NCI-H2227 (cell line): ENCODE data around the gene STUB1.
A peak's percentile ranks its signal among the peaks of the same experiment; 100 is the strongest.

Experiments
- DNase-seq: peaks from one replicate; lab custom pipeline; 2025; ENCODE audit not compliant: unreplicated experiment; lab: John Stamatoyannopoulos, UW

STUB1 gene

DNA sequence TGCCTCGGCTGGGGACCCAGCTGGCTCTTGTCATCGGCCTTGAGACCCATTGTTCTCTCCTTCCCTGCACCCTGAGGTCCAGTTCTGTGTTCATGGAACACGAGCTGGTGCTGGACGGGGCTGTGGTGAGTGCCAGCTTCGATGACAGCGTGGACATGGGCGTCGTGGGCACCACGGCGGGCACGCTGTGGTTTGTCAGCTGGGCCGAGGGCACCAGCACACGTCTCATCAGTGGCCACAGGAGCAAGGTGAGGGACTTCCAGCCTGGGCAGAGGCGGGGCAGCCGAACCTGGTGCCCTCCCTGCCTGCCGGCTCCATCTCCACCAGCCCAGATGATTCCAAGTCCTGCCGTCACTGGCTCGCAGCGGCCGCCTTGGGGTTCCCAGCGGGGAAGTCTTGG is 17.6 kb upstream of the STUB1 start:
- no peak for DNase-seq

DNA sequence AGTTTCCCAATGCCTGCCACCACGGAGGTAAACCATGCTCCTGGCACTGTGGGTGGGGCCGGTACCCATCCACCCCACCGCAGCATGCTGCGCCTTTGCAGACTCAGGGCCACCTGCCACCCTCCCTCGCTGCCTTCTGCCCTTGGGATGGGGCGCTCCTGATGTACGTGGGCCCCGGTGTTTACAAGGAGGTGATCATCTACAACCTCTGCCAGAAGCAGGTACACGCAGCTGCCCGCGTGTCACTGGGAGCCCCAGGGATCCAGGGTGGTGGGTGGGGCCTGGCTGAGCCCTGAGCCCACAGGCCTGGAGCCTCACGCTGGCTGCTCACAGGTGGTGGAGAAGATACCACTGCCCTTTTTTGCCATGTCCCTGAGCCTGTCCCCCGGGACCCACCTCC is 13.6 kb upstream of the STUB1 start:
- no peak for DNase-seq

DNA sequence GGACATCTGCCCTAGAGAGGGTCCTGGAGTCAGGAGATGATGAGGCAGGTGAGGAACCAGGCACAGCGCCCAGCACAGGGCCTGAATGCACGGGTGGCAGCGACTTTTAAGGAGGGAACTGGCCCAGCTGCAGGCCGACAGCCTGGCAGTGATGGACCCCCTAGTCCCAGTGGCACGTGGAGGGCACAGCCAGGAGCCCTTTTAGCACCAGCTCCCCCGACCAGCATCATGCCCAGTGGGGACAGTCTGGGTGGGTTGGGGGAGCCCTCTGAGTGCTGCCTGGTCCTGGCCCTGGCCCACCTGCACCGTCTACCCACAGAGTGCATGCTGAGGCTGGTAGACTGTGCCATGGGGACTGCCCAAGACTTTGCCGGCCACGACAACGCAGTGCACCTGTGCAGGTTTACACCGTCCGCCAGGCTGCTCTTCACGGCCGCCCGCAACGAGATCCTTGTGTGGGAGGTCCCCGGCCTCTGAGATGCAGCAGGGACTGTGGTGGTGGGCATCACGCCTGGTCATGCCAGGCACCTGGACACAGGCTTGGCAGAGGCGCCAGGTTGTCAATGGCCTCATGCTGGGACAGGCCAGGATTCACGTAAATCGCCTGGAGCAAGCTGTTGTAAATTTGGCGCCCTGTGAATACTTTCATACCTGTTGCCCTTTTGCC is 13.0 kb upstream of the STUB1 start:
- DNase-seq: no peak

DNA sequence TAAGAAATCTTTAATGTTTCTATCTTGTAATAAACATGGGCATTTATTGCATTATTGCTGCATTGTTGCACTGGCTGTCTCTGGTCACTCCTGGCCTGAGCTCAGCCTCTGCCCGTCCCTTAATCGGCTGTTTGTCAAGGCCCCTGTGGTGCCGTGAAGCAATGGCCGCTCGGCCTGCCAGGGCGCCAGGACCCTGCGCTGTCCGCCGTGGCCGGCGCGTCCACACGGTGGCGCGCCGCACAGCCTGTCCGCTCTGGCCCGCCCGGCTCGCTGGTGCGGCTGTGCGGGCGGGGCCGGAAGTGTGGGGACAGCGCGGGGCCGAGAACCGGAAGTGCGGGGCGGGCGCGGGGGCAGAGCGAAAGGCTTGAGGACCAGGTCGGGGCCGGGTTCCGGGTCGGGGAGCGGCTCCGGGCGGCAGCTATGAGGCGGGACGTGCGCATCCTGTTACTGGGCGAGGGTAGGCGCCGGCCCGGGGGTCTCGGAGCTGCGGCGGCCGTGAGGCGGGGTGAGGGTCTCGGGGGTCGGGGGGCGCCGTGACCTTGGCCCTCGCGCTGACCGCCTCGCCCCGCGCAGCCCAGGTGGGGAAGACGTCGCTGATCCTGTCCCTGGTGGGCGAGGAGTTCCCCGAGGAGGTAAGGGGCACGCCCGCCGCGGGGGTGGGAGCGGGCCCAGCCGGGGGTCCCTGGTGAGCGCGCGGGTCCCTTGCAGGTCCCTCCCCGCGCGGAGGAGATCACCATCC is 12.3 kb upstream of the STUB1 start, which contains the start of gene RHOT2:
Gene RHOT2 (plus strand): TSS at position 353 of the 739 bp plus-strand sequence. CDS start 68 bp downstream, at position 421.
- DNase-seq: peak; percentile 96

DNA sequence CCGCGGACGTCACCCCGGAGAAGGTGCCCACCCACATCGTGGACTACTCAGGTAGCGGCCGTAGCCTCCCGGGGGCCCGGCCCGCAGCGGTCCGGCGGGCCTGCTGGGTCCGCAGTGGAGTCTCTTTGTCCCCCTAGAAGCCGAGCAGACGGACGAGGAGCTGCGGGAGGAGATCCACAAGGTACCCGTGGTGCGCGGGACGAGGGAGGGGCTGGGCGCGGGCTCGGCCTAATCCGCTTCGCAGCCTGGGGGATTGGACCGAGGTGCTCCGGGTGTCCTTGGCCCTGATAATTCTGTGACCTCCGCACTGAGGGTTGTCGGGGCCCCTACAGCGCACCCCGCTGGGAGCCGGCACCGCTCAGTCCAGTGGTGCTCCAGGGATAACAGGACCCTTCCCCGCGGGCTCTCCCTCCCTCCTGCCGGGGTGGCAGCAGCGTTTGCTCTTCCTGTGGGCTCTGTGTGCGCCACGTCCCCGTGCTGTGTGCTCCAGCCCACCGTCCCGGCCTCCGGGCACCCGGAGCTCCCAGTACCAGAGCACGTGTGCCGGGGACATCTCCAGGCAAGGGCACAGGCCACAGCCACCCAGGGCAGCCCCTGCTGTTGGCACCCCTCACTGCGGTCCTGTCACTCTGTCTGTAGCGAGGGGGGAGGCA is 11.6 kb upstream of the STUB1 start:
- DNase-seq: peak; percentile 45

DNA sequence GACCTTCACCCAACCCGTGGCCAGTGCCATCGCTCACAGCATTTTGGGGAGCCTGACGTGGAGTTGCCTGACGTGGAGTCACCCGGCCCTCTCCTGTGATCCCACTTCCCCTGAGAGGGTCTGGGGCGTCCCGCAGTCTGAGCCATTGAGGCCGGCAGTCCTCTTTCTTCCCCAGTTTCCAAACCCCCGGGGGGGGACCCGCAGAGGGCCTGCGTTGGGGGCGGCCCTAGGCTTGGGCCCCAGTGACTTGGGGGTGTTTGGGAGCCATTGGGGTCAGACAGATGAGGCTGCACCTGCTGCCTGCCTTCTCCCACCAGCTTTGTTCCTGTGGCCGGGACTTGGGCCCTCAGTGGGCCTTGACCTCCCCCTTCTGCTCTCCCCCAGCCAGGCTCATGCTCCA is 10.5 kb upstream of the STUB1 start:
- DNase-seq: no peak

DNA sequence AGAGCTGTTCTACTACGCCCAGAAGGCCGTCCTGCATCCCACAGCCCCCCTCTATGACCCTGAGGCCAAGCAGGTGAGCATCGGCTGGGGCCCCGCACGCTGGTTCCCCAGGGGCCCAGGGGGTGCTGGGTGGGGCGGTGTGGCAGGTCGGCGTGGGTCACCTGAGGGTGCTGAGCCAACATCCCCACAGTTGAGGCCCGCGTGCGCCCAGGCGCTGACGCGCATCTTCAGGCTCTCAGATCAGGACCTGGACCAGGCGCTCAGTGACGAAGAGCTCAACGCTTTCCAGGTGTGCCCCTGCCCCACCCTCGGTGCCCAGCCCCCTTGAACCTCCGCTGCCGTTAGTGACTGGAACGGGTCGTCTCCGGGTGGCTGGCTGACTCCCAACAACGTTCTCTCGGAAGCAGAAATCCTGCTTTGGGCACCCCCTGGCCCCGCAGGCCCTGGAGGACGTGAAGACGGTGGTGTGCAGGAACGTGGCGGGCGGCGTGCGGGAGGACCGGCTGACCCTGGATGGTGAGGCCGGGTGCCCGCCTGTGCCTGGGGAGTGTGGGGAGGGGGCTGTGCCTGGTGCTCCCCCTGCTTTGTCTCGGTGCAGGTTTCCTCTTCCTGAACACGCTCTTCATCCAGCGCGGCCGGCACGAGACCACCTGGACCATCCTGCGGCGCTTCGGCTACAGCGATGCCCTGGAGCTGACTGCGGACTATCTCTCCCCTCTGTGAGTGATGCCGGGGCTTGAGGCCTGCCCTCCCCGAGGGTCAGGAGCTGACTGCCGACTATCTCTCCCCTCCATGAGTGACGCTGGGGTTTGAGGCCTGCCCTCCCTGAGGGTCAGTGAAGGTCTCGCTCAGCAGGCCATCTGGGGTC is 9.5 kb upstream of the STUB1 start:
- DNase-seq: no peak

DNA sequence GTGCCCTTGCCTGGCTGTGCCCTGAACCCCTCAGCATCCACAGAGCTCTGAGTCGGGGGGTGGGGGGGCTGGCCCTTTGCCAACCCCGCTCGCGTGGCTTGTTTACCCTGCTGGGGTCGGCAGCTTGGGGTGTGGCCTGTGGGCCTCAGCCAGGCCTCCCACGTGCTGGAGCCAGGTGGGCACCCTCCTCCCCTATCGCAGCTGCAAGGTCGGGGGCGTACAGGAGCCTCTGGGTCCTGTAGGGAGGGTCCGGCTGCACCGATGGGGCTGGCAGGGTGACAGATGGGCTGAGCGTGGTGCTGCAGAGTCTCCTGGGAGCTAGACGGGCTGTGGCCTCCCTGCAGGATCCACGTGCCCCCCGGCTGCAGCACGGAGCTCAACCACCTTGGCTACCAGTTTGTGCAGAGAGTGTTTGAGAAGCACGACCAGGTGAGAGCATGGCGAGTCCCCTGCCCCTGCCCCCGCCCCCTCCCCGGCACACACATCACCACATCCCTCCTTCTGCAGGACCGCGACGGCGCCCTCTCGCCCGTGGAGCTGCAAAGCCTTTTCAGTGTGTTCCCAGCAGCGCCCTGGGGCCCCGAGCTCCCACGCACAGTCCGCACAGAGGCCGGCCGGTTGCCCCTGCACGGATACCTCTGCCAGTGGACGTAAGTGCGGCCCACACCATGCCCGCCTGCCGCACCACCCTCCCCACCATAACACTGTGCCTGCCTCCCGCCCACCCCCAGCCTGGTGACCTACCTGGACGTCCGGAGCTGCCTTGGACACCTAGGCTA is 8.7 kb upstream of the STUB1 start:
- no peak for DNase-seq

DNA sequence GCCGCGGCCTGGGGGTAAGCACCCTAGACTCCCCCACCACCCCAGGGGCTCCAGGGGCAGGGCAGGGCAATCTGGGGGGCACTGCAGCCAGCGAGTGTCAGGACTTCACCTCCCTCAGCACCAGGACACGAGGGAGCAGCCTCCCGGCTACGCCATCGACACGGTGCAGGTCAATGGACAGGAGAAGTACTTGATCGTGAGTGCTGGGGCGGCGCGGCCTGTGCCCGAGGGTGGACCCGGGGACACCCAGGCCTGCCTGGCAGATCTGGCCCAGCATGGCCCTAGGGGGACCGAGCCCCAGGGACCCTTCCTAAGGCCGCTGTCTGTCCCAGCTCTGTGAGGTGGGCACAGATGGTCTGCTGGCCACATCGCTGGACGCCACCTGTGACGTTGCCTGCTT is 7.8 kb upstream of the STUB1 start:
- no peak for DNase-seq

DNA sequence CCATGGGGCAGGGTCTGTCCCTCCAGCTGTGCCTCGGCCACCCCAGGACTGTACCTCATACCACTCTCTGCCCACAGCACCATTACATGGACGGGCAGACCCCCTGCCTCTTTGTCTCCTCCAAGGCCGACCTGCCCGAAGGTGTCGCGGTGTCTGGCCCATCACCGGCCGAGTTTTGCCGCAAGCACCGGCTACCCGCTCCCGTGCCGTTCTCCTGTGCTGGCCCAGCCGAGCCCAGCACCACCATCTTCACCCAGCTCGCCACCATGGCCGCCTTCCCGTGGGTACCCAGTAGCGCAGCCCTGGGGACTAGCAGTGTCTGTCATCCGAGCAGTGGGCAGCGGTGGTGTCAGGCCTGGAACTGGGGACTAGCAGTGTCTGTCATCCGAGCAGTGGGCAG is 7.4 kb upstream of the STUB1 start:
- no peak for DNase-seq

DNA sequence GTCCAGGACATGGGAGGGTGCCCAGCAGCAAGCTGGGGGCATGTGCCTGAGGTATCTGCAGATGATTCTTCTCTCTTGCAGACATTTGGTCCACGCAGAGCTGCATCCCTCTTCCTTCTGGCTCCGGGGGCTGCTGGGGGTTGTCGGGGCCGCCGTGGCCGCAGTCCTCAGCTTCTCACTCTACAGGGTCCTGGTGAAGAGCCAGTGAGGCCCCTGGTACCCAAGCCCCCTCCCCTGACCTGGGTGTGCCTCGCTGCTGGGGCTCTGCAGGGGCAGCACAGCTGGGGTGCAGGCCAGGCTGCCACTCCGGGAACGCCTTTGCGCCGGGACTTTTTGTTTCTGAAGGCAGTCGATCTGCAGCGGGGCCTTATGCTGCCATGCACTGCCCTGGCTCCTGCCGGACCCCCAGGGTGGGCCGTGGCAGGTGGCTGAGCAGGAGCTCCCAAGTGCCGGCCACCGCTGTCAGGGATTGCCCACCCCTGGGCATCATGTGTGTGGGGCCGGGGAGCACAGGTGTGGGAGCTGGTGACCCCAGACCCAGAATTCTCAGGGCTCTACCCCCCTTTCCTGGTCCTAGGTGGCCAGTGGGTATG is 6.7 kb upstream of the STUB1 start:
- no peak for DNase-seq

DNA sequence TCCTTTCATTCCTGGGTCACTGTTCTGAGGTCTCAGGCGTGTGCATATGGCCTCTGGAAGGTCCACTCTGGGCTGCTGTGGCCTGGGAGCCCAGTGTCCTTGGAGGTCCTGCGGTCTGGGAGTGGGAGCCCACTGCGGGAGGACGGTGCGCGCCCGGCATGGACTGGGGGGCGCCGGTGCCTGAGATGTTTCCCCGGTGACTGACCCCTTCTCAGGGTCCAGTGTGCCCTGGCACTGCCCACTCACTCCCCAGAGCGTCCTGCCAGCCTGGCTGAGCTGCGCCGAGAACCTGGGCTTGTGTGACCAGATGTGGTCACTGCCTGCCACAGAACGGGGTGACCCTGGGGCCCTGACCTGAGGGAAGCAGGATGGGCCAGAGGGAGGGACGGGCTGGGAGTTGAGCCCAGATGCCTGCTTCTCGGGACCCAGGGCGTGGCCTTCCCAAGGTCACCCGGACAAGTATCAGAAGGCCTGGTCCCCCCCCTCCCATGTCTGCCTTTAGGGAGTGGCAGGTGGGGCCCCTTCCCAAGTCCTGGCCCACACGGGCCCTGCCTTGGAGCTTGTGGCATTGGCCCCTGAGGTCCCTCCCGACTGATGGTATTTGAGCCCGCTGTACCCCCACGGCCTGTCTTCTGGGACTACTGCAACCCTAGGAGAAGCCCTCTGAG is 5.9 kb upstream of the STUB1 start:
- DNase-seq: no peak

DNA sequence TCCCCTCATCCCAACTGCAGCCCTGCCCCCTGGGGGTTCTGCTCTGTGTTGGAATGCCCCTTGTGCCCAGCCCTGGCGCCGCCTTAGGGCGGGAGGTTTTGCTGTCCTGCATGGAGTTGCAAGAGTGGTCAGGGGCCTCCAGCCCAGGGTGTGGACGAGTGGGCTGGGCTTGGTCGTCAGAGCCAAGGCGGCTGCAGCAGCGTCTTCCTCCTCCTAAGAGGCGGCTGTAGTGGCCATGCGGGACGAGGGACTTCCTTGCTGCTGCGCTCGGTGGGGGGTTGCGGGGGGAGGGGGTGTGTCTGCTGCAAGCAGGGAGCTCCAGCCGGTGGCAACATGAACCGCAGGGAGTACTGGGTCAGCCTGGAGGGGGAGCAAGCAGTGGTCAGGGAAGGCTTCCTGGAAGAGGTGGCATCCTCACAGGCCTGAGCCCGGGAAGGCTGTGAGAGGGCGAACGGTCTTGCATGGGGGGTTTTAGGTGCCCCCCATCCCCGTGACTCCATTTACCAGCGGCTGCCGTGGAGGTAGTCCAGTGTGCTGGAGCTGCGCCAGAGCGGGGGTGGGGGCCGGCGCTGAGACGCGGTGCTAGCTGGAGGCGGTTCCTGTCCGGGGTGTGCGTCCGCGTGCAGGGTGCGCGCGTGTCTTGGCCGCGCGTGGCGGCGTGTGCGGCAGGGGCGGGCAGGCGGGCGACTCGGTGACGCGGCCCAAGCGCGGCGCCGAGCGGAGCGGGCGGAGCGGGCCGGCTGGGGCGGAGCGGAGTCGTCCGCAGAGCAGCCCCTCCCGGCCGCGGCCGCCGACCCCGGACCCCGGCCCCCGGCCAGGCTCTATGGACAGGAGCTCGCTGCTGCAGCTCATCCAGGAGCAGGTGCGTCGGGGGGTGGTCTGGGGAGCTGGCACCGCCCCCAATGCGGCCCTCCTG is 5.0 kb upstream of the STUB1 start, which contains the start of gene RHBDL1:
Gene RHBDL1 (plus strand): TSS at position 704 of the 916 bp plus-strand sequence. CDS start 120 bp downstream, at position 824.
- peak; percentile 47 for DNase-seq

DNA sequence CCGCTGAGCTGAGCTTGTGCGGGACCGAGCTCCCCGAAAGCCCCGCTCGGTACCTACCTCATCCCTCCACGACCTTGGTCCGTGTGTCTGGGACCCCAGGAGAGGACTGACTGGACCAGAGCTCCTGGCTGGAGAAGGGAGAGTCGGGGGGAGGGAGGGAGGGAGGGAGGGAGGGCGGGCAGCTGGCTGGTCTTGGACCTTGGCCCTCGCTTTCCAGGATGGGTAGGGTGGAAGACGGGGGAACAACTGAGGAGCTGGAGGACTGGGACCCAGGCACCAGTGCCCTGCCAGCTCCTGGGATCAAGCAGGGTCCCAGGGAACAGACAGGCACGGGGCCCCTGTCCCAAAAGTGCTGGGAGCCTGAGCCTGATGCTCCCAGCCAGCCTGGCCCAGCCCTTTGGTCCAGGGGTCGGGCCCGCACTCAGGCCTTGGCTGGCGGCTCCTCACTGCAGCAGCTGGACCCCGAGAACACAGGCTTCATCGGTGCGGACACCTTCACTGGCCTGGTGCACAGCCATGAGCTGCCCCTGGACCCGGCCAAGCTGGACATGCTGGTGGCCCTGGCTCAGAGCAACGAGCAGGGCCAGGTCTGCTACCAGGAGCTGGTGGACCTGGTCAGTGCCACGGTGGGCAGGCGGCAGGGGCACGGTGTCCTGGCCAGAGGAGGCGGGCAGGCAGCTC is 4.2 kb upstream of the STUB1 start:
- no peak for DNase-seq

DNA sequence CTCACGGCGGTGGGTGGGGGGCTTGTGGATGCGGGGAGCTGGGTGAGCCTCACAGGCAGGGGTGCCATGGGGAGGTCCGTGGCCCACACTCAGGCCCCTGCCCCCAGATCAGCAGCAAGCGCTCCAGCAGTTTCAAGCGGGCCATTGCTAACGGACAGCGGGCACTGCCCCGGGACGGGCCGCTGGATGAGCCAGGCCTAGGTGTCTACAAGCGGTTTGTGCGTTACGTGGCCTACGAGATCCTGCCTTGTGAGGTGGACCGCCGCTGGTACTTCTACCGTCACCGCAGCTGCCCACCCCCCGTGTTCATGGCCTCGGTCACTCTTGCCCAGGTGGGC is 3.7 kb upstream of the STUB1 start:
- no peak for DNase-seq

DNA sequence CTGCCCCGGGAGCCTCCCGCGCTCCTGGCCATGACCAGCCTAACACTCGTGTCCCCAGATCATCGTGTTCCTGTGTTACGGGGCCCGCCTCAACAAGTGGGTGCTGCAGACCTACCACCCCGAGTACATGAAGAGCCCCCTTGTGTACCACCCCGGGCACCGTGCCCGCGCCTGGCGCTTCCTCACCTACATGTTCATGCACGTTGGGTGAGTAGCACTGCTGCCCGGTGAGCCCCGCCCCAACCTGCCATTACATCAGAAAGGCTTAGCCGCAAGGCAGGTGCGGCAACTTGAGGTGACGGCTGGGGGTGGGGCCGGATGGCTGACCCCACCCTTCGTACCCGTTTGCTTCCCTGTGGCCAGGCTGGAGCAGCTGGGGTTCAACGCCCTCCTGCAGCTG is 3.3 kb upstream of the STUB1 start:
- DNase-seq: no peak

DNA sequence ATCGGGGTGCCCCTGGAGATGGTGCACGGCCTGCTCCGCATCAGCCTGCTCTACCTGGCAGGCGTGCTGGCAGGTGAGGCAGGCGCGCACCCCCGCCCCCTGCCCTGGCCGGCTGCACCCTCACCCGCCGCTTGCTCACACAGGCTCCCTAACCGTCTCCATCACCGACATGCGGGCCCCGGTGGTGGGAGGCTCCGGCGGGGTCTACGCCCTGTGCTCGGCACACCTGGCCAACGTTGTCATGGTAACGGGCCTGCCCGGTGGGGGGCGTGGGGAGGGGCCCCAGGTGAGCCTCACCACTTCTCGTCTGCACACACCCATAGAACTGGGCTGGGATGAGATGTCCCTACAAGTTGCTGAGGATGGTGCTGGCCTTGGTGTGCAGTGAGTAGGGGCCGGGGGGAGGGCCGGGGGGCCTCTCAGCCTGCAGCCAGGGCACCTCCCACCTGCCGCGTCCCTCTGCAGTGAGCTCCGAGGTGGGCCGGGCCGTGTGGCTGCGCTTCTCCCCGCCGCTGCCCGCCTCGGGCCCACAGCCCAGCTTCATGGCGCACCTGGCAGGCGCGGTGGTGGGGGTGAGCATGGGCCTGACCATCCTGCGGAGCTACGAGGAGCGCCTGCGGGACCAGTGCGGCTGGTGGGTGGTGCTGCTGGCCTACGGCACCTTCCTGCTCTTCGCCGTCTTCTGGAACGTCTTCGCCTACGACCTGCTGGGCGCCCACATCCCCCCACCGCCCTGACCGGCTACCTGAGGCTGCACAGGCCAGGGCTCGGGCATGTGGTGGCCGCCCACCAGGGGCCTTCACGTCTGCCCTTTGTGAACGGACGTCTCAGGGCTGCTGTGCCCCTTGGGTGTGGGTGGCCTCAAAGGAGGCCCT is 2.7 kb upstream of the STUB1 start:
- DNase-seq: peak; percentile 34
